Measurements from ENCODE around the gene ATP13A3.

Gene ATP13A3

DNA sequence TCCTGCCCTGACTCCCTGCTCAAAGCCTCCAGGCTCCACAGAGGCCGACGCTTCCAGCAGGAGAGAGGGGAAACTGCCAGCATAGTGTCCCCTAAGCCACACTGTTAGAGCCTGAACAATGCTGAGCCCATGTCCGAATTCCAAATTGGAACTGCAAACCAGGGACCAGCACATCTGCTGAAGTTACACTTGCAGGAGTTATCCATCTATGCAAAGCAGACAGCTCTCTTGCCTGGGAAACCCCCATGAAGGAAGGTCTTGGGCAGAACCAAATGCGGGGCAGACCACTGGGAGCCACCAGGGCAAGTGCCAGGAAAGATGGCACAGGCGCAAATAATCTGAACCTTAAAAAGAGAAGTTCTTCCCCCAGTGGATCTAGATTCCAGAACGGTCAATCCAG lies 117.9 kb downstream of the ATP13A3 start:
- DNase-seq, result no peak

DNA sequence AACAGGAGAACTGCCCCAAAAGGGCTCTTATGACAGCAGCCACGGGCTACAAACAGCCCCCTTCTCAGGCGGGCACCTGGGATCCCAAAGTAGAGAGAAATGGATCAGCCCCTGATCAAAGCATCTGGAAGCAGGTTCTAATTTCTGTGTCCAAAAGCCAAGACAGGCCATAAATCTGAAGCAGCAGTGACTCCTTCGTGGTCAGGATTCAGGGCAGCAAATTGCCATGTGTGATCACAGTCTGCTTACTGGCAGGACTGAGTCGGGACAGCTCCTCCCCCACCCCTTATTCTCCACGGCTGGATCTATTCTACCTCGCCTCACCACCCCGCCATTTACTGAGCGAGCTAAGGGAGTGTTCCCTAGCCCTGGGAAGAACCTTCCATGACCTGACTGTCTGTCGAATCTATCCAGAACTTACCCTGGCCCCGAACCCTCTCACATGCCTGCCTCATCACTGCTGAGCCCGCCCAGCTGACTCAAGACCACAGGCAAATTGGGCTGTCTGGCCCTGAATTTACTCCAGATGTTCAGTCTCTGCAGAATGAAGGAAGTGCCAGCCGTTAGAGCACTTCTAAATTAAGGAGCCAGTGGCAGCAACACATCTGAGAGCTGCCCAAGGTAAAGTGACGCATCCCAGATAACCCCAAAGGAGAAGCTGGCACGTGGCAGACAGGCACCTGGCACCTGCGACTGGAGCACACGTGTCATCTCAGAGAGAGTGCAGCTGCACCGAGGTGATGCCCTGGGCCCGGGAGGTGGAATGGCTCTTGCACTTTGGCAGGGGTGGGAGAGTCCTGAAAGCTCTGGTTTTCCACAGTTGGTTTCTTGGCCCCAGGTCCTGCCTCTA lies 118.6 kb downstream of the ATP13A3 start:
- no peak for DNase-seq

DNA sequence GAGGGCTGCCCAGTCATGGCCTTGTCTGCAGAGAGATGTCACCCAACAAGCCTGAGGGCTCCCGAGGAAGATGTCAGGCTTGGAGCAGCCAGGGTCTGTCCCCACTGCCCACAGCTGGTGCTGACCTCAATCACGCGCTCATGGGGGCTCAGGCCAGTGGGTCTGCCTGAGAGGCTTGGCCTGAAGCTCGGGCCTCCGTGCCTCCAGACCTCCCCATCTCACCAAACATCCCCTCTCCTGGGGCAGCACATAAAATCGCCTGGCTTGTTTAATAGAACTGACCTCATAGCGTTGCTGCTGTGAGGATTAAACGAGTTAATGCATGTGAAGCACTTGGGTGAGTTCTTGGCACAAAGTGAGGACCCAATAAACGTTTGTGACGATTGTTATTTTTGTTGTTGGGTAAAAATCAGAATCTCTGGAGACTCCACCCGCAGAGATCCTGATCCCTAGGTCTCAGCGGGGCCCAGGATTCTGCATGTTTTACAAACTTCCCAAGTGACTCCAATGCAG lies 120.8 kb downstream of the ATP13A3 start:
- no peak for DNase-seq

DNA sequence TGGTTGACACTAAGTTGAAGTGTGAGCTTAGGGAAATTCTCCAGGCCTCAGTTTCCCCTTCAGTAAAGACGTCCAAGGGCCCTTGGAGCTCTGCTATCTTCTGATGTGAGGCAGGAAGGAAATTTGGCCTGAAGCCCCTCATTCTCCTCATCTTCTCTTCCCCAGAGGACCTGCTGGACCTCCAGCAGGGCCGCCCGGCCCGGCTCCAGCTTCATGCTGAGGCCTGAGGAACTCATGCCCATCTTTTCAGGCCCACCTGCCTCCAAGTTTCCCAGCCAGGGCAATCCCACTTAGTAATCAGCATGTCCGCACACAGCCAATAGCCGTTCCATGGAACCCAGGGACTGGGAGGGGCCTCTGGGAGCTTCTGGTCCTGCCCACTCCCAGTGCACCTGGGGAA lies 121.3 kb downstream of the ATP13A3 start:
- DNase-seq, result no peak

DNA sequence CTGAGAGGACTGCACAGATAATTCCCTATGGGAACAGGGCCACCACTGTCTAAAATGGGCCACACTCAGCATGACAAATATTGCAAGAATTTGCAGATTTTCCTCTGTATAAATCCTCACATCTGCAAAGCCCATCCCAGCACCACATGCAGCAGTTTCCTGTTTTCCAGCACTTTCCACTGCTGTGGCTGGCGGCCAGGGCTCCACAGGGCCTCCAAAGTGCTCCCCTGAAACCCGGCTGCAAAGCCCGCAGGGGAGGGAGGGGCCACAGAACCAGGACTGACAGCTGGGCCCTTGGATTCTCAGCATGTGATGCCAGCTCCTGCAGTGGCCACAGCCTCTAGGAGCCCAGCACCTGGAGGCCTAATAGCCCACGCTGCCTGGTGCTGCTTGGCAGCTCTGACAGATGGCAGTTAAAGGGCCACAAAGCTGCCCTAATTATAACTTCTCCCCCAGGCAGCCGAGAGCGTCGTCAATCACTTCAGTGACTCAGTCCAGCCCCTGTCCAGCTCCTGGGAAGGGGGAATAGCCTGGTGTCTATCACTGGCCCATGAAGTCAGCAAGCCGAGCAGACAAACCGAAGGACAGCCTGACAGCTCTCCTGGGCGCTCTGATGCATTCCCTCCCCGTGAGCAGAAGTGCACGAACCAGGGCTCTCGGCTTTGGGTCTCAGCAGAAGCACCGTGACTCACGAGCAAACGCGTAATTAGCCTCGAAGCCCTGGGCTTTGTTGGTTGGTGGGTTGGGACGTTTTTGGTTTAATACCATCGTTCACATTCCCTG lies 122.0 kb downstream of the ATP13A3 start:
- no peak for DNase-seq

DNA sequence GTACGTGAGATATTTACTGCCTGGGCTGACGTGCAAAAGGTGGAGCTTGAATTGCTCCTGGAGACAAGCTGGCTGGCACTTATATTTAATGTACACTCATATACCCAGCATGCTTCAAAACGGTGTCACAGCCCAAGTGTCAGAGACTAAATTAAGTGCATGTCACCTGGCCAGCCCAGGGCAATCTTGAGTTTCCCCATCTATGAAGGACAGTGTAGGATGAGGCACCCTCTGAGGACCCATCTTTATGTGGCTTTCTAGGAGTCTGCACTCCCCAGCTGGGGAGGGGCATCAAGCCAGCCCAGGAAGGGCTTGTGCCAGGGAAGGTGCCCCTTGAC lies 122.5 kb downstream of the ATP13A3 start:
- no peak for DNase-seq

DNA sequence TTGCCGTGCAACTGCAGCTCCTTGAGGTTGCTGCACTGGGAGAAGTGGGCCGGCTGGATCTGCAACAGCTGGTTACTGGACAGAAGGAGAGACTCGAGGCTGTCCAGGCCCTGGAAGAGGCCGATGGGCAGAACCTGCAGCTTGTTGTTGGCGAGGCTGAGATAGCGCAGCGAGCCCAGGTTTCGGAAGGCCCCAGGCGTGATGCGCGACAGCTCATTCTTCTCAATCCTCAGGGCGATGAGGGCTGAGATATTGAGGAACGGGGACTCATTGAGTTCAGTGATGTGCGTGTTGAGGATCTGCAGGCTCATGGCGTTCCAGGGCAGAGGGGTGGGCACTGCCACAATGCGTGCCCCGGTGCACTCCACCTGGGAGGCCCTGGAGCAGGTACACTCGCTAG lies 126.2 kb downstream of the ATP13A3 start:
- DNase-seq, result no peak

DNA sequence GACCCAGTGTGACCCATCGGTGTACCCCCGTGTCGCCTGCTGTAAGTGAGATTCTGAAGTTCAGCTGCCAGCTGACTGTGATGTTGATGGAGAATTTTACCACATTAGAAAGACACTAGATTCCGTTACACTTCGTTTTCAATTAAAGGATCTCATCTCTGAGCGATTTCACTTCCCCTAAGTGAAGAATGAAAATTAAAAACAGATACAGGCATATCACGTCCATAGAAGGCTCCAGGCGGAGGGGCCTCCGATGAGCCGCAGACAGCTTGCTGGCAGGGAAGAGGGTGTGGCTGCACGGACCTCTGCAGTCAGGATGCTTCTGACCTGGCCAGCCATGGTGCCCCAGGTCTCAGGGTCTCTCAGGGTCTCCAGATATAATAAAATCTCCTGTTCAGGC lies 129.1 kb downstream of the ATP13A3 start:
- no peak for DNase-seq

DNA sequence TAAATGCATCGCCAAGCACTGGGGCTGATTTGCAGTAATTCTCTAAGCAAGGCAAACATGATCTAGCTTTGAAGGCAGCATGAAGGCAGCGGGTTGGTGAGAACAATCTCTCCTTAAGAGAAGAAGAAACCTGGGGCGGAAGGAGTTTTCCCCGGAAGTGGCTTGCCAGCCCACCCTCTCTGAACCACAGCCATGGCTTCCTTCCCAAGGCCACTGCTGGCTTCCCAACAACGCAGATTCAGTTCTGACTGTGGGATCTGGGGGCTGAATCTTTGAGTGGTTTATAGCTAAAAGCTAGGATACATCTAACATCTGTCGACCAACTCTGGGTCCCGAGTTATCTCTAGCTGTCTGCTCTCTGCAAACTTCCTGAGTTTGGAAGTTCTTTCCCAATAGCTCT lies 131.4 kb downstream of the ATP13A3 start:
- no peak for DNase-seq

DNA sequence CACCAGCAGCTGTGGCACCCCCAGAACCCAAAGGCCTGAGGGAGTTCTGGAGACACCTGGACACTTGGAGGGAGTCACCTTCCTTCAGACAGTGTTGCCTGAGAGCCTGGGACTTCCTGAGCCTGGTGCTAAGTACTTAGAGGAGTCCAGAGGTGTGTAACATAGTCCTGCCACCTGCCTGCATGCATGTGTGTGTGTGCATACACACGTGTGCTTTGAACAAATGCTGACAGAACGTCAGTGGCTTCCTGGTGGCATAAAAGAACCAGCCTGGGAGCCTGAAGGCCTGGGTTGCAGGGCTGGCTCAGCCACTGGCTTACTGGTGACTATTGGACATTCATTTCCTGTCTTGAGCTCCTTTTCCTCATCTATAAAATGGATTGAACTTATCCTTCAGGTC lies 132.5 kb downstream of the ATP13A3 start:
- DNase-seq, result no peak
